IMR-90 (cell line): ENCODE measurements around the gene PRSS50. TPM values are rescaled to one million over a fixed set of nuclear protein-coding genes. Genes with fewer than 3 reads are reported as not detected.
A peak's percentile ranks its signal among the peaks of the same experiment; 100 is the strongest.

Experiments used
- ATAC-seq: fragments of 200-7000 bp; cut with Tn5 transposase; 2 replicates; pipeline ENCODE4 v1.9.1; 2020; ENCODE audit warnings: low read depth, mild to moderate bottlenecking, moderate library complexity
- BruUV-seq: library from RNA; stranded (reverse); fragments of 400-500 nt; replicated peaks from 2 replicates; lab custom pipeline; 2021; lab: Mats Ljungman, UMichigan
- CTCF ChIA-PET: fragments of 300-600 bp; formaldehyde crosslinking; extraction: SDS; loops from one replicate; lab custom pipeline; 2021; ENCODE audit warnings: antibody characterized with exemption; lab: Yijun Ruan, JAX
- POLR2A ChIA-PET: fragments of 300-600 bp; sonication (Branson Sonifier 250); formaldehyde crosslinking; loops from one replicate; lab custom pipeline; 2022; ENCODE audit warnings: antibody characterized with exemption; ENCODE audit not compliant: unreplicated experiment; lab: Charles Lee
- DNase-seq: peaks from one replicate; pipeline ENCODE4 v3.0.0; 2013
- H2AFZ ChIP-seq: replicated peaks from 2 replicates; pipeline ENCODE3; 2013; ENCODE audit warnings: low read length, mild to moderate bottlenecking; ENCODE audit not compliant: poor library complexity
- H2AK5ac ChIP-seq: 2 replicates; pipeline ENCODE4 v1.6.1; 2013; ENCODE audit warnings: low read depth, low read length, inconsistent platforms
- H2AK9ac ChIP-seq: replicated peaks from 2 replicates; pipeline ENCODE3; 2013; ENCODE audit warnings: mild to moderate bottlenecking, low read depth, low read length, moderate library complexity; ENCODE audit not compliant: poor library complexity
- H2BK120ac ChIP-seq: 2 replicates; pipeline ENCODE4 v1.6.1; 2013; ENCODE audit warnings: low read depth, low read length, inconsistent platforms
- H2BK15ac ChIP-seq: 3 replicates; pipeline ENCODE4 v1.6.1; 2013; ENCODE audit warnings: low read depth, low read length, inconsistent platforms
- H2BK20ac ChIP-seq: 2 replicates; pipeline ENCODE4 v1.6.1; 2013; ENCODE audit warnings: low read depth, mild to moderate bottlenecking, inconsistent platforms, low read length, moderate library complexity
- H2BK5ac ChIP-seq: 2 replicates; pipeline ENCODE4 v1.6.1; 2013; ENCODE audit warnings: mild to moderate bottlenecking, low read depth, low read length, inconsistent platforms; ENCODE audit not compliant: poor library complexity, severe bottlenecking
- H3K14ac ChIP-seq: replicated peaks from 2 replicates; pipeline ENCODE4 v1.6.1; 2013; ENCODE audit warnings: low read depth, low read length, inconsistent platforms
- H3K18ac ChIP-seq: 2 replicates; pipeline ENCODE4 v1.6.1; 2013; ENCODE audit warnings: low read depth, low read length, control low read depth
- H3K23ac ChIP-seq: 2 replicates; pipeline ENCODE4 v1.6.1; 2013; ENCODE audit warnings: low read depth, low read length, inconsistent platforms
- H3K27ac ChIP-seq: 2 replicates; pipeline ENCODE4 v1.5.1; 2013; ENCODE audit warnings: mild to moderate bottlenecking, control low read depth, low read length; ENCODE audit not compliant: insufficient read depth
- H3K27me3 ChIP-seq: 2 replicates; pipeline ENCODE4 v1.6.1; 2013; ENCODE audit warnings: low read length; ENCODE audit not compliant: control insufficient read depth, insufficient read depth
- H3K36me3 ChIP-seq: 2 replicates; pipeline ENCODE4 v1.6.1; 2013; ENCODE audit warnings: low read length, mixed read lengths; ENCODE audit not compliant: control insufficient read depth, insufficient read depth
- H3K4ac ChIP-seq: 2 replicates; pipeline ENCODE4 v1.6.1; 2013; ENCODE audit warnings: low read depth, low read length, inconsistent platforms
- H3K4me1 ChIP-seq: 2 replicates; pipeline ENCODE4 v1.6.1; 2013; ENCODE audit warnings: low read length, mixed read lengths; ENCODE audit not compliant: control insufficient read depth, insufficient read depth
- H3K4me2 ChIP-seq: 2 replicates; pipeline ENCODE4 v1.6.1; 2013; ENCODE audit warnings: low read depth, mild to moderate bottlenecking, control low read depth, low read length, moderate library complexity
- H3K4me3 ChIP-seq: 2 replicates; pipeline ENCODE4 v1.5.1; 2013; ENCODE audit warnings: low read depth, mild to moderate bottlenecking, control low read depth, low read length, moderate library complexity; ENCODE audit not compliant: insufficient read depth
- H3K56ac ChIP-seq: 2 replicates; pipeline ENCODE4 v1.6.1; 2013; ENCODE audit warnings: low read length, inconsistent platforms; ENCODE audit not compliant: insufficient read depth; ENCODE audit errors: extremely low read depth
- H3K79me1 ChIP-seq, 2 experiments: 2 replicates each; pipeline ENCODE4 v1.6.1; 2013; ENCODE audit warnings: low read length in 2 of 2, inconsistent platforms in 1 of 2, low read depth in 1 of 2
- H3K9ac ChIP-seq: 2 replicates; pipeline ENCODE4 v1.6.1; 2013; ENCODE audit warnings: low read depth, low read length, control low read depth
- H3K9me1 ChIP-seq: 2 replicates; pipeline ENCODE4 v1.6.1; 2013; ENCODE audit warnings: low read length, inconsistent platforms; ENCODE audit not compliant: insufficient read depth
- H3K9me3 ChIP-seq: 2 replicates; pipeline ENCODE4 v1.6.1; 2013; ENCODE audit warnings: low read length; ENCODE audit not compliant: control insufficient read depth, insufficient read depth
- H4K20me1 ChIP-seq: 2 replicates; pipeline ENCODE4 v1.6.1; 2013; ENCODE audit warnings: low read length, inconsistent platforms; ENCODE audit not compliant: insufficient read depth
- H4K5ac ChIP-seq: 2 replicates; pipeline ENCODE4 v1.6.1; 2013; ENCODE audit warnings: mild to moderate bottlenecking, low read depth, low read length, control low read depth
- H4K8ac ChIP-seq, 2 experiments: 2 replicates each; pipeline ENCODE4 v1.6.1; 2013; ENCODE audit warnings: low read depth in 2 of 2, low read length in 2 of 2, control low read depth in 1 of 2, inconsistent platforms in 1 of 2
- H4K91ac ChIP-seq: 2 replicates; pipeline ENCODE4 v1.6.1; 2013; ENCODE audit warnings: low read depth, low read length, inconsistent platforms; ENCODE audit not compliant: insufficient read depth
- CEBPB ChIP-seq: IDR thresholded peaks from 2 replicates; pipeline ENCODE4 v1.6.1; 2012; ENCODE audit warnings: low read depth, low read length, improper control_type of control experiment
- CHD1 ChIP-seq: IDR thresholded peaks from 2 replicates; pipeline ENCODE4 v1.6.1; 2012; ENCODE audit warnings: low read depth, low read length, improper control_type of control experiment
- ELK1 ChIP-seq: fragments of 150-350 bp; IDR thresholded peaks from 2 replicates; pipeline ENCODE4 v1.6.1; 2016; ENCODE audit warnings: low read depth, mild to moderate bottlenecking, low read length, moderate library complexity, borderline replicate concordance
- MAFK ChIP-seq: IDR thresholded peaks from 2 replicates; pipeline ENCODE4 v1.6.1; 2012; ENCODE audit warnings: low read depth, low read length, improper control_type of control experiment
- MAZ ChIP-seq: IDR thresholded peaks from 2 replicates; pipeline ENCODE4 v1.6.1; 2012; ENCODE audit warnings: low read depth, mild to moderate bottlenecking, low read length, improper control_type of control experiment, moderate library complexity, borderline replicate concordance
- MXI1 ChIP-seq: IDR thresholded peaks from 2 replicates; pipeline ENCODE4 v1.6.1; 2012; ENCODE audit warnings: low read depth, mild to moderate bottlenecking, low read length, moderate library complexity, borderline replicate concordance
- NFE2L2 ChIP-seq: fragments of 150-350 bp; IDR thresholded peaks from 2 replicates; pipeline ENCODE4 v1.6.1; 2016; ENCODE audit warnings: low read depth, mild to moderate bottlenecking, low read length
- POLR2A ChIP-seq: IDR thresholded peaks from 2 replicates; pipeline ENCODE4 v1.6.1; 2012; ENCODE audit warnings: mild to moderate bottlenecking, low read depth, low read length
- RAD21 ChIP-seq: IDR thresholded peaks from 2 replicates; pipeline ENCODE4 v1.6.1; 2012; ENCODE audit warnings: low read length, improper control_type of control experiment
- RFX5 ChIP-seq: IDR thresholded peaks from 2 replicates; pipeline ENCODE4 v1.8.0; 2012; ENCODE audit warnings: low read depth, mild to moderate bottlenecking, low read length, moderate library complexity
- SMC3 ChIP-seq: fragments of 150-350 bp; IDR thresholded peaks from 2 replicates; pipeline ENCODE4 v1.6.1; 2016; ENCODE audit warnings: low read depth, mild to moderate bottlenecking, antibody characterized with exemption, low read length, moderate library complexity
- USF2 ChIP-seq: fragments of 150-350 bp; IDR thresholded peaks from 2 replicates; pipeline ENCODE4 v1.6.1; 2017; ENCODE audit warnings: mild to moderate bottlenecking, antibody characterized with exemption, low read length, low read depth
- WGBS, 2 experiments: methylation state at CpG; one replicate each; pipeline versions ENCODE4 v1.1.5 to v1.1.7; 2013; ENCODE audit warnings: missing lambda C conversion rate in 2 of 2; ENCODE audit not compliant: insufficient read length in 1 of 2; ENCODE audit errors: extremely low coverage in 2 of 2; 5-methylcytosine and 5-hydroxymethylcytosine counted together
- dilution Hi-C: fragments of 300-500 bp; cut with HindIII; formaldehyde crosslinking; loops from one replicate; pipeline ENCODE4 v1.14.3; 2018; ENCODE audit warnings: low sequenced_read_pairs; ENCODE audit not compliant: unreplicated experiment
- in situ Hi-C: fragments of 300-500 bp; cut with MboI; formaldehyde crosslinking; loops from 3 replicates; pipeline ENCODE4 v1.14.3; 2019; ENCODE audit warnings: low sequenced_read_pairs, inconsistent platforms, mixed read lengths
- intact Hi-C: fragments of 100-400 bp; cut with micrococcal nuclease; formaldehyde crosslinking; loops from 2 replicates; pipeline ENCODE4 v1.10.0; 2022
- polyA plus RNA-seq, 3 experiments: library from polyadenylated mRNA; depleted of rRNA; stranded (reverse); fragments of >200 nt; gene quantifications; 2 replicates each; pipeline ENCODE4 v1.2.3, GENCODE V29; 2012; ENCODE audit warnings: low replicate concordance in 1 of 3
- total RNA-seq: library from RNA; depleted of rRNA; stranded (reverse); fragments of >200 nt; gene quantifications from 2 replicates; pipeline ENCODE4 v1.2.3, GENCODE V29; 2012
- TF ChIP-seq, protein P1 (sequence below): conservative IDR thresholded peaks from 2 replicates; pipeline ENCODE4 v1.5.1; 2012; ENCODE audit warnings: mild to moderate bottlenecking, low read depth, low read length, improper control_type of control experiment

The PRSS50 gene
- total and polyA plus RNA-seq, 2 of the 4 experiments (the other 2 are of a cell fraction) = not detected

DNA sequence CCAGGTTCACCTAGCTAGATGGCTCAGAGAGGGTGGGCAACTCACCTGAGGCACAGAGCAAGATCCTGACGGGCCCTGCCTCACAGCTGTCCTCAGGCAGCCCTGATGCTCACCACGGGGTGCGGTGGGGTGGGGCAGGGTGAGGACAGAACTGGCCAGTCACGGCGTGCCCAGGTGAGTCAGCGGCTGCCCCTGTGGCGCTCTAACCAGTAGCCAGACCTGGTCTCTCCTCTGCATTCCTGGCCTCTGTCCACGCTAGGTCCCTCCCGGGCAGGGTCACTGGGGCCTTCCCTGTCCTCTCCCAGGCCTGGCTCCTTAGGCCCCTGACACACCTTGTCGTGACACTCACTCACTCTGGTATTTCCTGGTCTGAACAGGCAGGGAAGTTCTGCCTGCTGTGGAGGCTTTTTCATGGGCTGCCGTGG, 25.1 kb downstream of the PRSS50 start:
- BruUV-seq = no TSS peak
- peak overlapping the region; percentile 64 for H3K9ac ChIP-seq
- dilution Hi-C loops = no loop called here

More for the DNA sequence above, 25.1 kb downstream of the PRSS50 start:
- no peak for DNase-seq
- H2BK120ac ChIP-seq = no peak overlapping the region
- no peak for ATAC-seq
- no peak overlapping the region for H3K27ac ChIP-seq
- ChIA-PET POLR2A (no interaction called here), CTCF (interaction anchor here (0.5 kb wide), 1 partner anchor 203 kb away, joined by 7 read pairs; no protein-coding TSS in a partner anchor)
- no peak overlapping the region for H3K23ac ChIP-seq
- peak overlapping the region in 1 of 2 experiments; percentile 63; a peak in 2 of 4 replicates for H4K8ac ChIP-seq
- peak overlapping the region; percentile 19; the same call in 1 of the 2 replicates for H3K14ac ChIP-seq
- H2AK9ac ChIP-seq = peak overlapping the region; percentile 88
- no peak overlapping the region for H2BK15ac ChIP-seq
- H2BK5ac ChIP-seq = no peak overlapping the region
- H3K18ac ChIP-seq = no peak overlapping the region; the same call in 1 of the 2 replicates
- H3K9me3 ChIP-seq = no peaks in the 10 kb centered on the region
- H3K27me3 ChIP-seq = peaks cover 8% of the 10 kb centered on the region
- no peak overlapping the region for H4K5ac ChIP-seq
- H2BK20ac ChIP-seq = no peak overlapping the region
- intact Hi-C loops = no loop called here
- no peaks in the 10 kb centered on the region; the same call in 1 of the 2 replicates for H3K36me3 ChIP-seq
- H3K9me1 ChIP-seq = peaks cover 14% of the 10 kb centered on the region; the same call in 1 of the 2 replicates
- peaks cover 5% of the 10 kb centered on the region; the same call in 1 of the 2 replicates for H4K20me1 ChIP-seq
- peak overlapping the region; percentile 95 for H2AFZ ChIP-seq
- no peak overlapping the region; the same call in 1 of the 2 replicates for H4K91ac ChIP-seq
- no CpG with 5 or more reads among the region's 11 CpGs for WGBS, 2 experiments
- in situ Hi-C loops = no loop called here
- no peak for TF ChIP-seq MAFK
- no peak for TF ChIP-seq RAD21
- TF ChIP-seq RFX5 = no peak
- TF ChIP-seq MXI1 = no peak
- no peak for TF ChIP-seq USF2
- TF ChIP-seq POLR2A = no peak
- no peak for TF ChIP-seq NFE2L2
- no peak for TF ChIP-seq MAZ
- TF ChIP-seq, protein P1, sequence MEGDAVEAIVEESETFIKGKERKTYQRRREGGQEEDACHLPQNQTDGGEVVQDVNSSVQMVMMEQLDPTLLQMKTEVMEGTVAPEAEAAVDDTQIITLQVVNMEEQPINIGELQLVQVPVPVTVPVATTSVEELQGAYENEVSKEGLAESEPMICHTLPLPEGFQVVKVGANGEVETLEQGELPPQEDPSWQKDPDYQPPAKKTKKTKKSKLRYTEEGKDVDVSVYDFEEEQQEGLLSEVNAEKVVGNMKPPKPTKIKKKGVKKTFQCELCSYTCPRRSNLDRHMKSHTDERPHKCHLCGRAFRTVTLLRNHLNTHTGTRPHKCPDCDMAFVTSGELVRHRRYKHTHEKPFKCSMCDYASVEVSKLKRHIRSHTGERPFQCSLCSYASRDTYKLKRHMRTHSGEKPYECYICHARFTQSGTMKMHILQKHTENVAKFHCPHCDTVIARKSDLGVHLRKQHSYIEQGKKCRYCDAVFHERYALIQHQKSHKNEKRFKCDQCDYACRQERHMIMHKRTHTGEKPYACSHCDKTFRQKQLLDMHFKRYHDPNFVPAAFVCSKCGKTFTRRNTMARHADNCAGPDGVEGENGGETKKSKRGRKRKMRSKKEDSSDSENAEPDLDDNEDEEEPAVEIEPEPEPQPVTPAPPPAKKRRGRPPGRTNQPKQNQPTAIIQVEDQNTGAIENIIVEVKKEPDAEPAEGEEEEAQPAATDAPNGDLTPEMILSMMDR = no peak
- TF ChIP-seq ELK1 = no peak
- no peak for TF ChIP-seq CEBPB
- TF ChIP-seq SMC3 = no peak
- no peak for TF ChIP-seq CHD1
- H2AK5ac ChIP-seq = peak overlapping the region; percentile 56; the same call in 1 of the 2 replicates
- peak overlapping the region; percentile 84 for H3K4me2 ChIP-seq
- peak overlapping the region; percentile 93 for H3K4me3 ChIP-seq
- peaks cover 20% of the 10 kb centered on the region for H3K4me1 ChIP-seq
- no peak overlapping the region; the same call in none of the 2 replicates for H3K4ac ChIP-seq
- H3K56ac ChIP-seq = no peak overlapping the region
- no peaks in the 10 kb centered on the region; a peak in 1 of 4 replicates for H3K79me1 ChIP-seq
